PFSK-1 (cell line): Measurements from ENCODE around the gene MMEL1.

ENCODE experiments used
- FOXP2 ChIP-seq: optimal IDR thresholded peaks from 2 replicates; pipeline ENCODE3; 2011; ENCODE audit warnings: borderline replicate concordance, control low read depth, inconsistent platforms; ENCODE audit not compliant: insufficient read depth; ENCODE audit errors: extremely low read length, extremely low read depth
- POLR2AphosphoS5 ChIP-seq: IDR thresholded peaks from 2 replicates; pipeline ENCODE4 v1.6.1; 2012; ENCODE audit warnings: low read depth, mild to moderate bottlenecking, control low read depth, low read length, moderate library complexity
- SIN3A ChIP-seq: IDR thresholded peaks from 2 replicates; pipeline ENCODE4 v1.6.1; 2012; ENCODE audit warnings: mild to moderate bottlenecking, low read length, moderate library complexity, borderline replicate concordance; ENCODE audit not compliant: insufficient read depth
- TAF1 ChIP-seq: IDR thresholded peaks from 2 replicates; pipeline ENCODE4 v1.6.1; 2012; ENCODE audit warnings: low read length, control low read depth, borderline replicate concordance; ENCODE audit not compliant: insufficient read depth
- TF ChIP-seq, protein P1 (sequence below), 2 experiments: IDR thresholded peaks; 2 replicates each; pipeline versions ENCODE4 v1.6.1 to v1.8.0; 2011 to 2012; ENCODE audit warnings: low read depth in 2 of 2, low read length in 2 of 2, control low read depth in 1 of 2, inconsistent platforms in 1 of 2, mild to moderate bottlenecking in 1 of 2, moderate library complexity in 1 of 2; ENCODE audit not compliant: insufficient read depth in 1 of 2

Gene MMEL1

DNA sequence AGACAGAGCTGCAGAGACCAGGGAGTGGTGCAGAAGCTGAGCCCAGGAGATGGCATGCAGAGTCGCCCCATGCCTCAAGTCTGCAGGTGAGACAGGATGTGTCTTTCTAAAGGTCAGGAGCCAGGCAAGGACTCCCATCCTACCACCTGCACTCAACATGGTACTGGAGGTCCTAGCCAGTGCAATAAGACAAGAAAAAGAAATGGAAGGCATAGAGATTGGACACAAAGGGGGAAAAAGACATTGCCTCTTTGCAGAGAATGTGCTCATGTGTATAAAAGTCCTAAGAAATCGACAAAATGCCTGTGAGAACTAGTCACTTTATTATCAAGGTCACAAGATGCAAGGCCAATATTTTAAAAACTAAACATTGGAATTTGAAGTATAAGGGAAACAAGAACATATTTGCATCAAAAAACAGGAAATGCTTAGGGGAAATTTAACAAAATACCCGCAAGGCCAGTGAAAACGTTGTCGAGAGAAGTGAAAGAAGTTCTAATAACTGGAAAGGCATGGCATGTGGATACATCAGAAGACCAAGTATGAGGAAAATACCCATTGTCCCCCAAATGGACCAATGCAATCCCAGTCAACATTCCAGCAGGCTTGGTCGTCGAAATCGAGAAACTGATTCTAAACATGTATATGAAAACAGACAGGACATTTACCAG lies 59.4 kb downstream of the MMEL1 start:
- TF ChIP-seq TAF1 (no peak), FOXP2 (no peak), SIN3A (no peak), POLR2AphosphoS5 (no peak)
- TF ChIP-seq, protein P1, sequence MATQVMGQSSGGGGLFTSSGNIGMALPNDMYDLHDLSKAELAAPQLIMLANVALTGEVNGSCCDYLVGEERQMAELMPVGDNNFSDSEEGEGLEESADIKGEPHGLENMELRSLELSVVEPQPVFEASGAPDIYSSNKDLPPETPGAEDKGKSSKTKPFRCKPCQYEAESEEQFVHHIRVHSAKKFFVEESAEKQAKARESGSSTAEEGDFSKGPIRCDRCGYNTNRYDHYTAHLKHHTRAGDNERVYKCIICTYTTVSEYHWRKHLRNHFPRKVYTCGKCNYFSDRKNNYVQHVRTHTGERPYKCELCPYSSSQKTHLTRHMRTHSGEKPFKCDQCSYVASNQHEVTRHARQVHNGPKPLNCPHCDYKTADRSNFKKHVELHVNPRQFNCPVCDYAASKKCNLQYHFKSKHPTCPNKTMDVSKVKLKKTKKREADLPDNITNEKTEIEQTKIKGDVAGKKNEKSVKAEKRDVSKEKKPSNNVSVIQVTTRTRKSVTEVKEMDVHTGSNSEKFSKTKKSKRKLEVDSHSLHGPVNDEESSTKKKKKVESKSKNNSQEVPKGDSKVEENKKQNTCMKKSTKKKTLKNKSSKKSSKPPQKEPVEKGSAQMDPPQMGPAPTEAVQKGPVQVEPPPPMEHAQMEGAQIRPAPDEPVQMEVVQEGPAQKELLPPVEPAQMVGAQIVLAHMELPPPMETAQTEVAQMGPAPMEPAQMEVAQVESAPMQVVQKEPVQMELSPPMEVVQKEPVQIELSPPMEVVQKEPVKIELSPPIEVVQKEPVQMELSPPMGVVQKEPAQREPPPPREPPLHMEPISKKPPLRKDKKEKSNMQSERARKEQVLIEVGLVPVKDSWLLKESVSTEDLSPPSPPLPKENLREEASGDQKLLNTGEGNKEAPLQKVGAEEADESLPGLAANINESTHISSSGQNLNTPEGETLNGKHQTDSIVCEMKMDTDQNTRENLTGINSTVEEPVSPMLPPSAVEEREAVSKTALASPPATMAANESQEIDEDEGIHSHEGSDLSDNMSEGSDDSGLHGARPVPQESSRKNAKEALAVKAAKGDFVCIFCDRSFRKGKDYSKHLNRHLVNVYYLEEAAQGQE (IDR thresholded peaks at IDR 0.05; ENCODE audit: insufficient read depth in 1 of 2, low read depth in 2 of 2, low read length in 2 of 2) = no peak

DNA sequence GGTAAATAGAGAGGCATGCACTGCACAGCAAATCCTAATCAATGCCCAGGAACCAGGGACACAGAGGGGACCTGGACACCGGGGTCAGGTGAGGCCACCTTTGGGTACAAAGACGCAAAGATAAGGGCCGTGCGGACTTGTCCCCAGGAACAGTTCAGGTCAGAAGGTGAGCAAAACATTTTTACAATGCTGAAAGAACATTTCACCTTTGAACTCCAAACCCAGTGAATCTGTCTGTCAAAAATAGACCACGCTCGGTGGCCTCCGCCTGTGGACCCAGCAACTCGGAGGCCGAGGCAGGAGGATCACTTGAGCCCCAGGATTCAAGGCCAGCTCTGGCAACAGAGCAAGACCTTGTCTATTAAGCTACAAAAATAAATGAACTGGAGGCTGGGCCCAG lies 61.5 kb downstream of the MMEL1 start:
- TF ChIP-seq SIN3A (no peak), FOXP2 (no peak), POLR2AphosphoS5 (no peak), TAF1 (no peak)
- TF ChIP-seq, protein P1 (IDR thresholded peaks at IDR 0.05; ENCODE audit: insufficient read depth in 1 of 2, low read depth in 2 of 2, low read length in 2 of 2) = no peak

DNA sequence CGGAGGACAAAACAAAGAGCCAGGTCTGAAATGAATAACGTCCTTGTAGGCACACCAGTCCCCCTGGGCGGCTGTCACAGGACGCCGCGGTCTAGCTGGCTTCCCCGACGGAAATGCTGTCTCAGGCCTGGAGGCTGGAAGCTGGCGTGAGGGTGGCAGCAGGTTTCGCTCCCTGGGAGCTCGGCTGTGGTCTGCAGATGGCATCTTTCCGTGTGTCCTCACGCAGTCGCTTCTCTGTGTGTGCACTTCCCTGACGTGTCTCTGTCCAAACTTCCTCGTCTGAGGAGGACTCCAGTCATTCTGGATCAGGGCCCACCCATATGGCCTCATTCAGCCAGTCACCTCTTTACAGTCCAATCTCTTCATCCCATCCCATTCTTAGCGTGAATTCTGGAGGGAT lies 62.5 kb downstream of the MMEL1 start:
- TF ChIP-seq FOXP2 (no peak), SIN3A (no peak), POLR2AphosphoS5 (no peak), TAF1 (no peak)
- TF ChIP-seq, protein P1 (IDR thresholded peaks at IDR 0.05; ENCODE audit: insufficient read depth in 1 of 2, low read depth in 2 of 2, low read length in 2 of 2) = no peak

DNA sequence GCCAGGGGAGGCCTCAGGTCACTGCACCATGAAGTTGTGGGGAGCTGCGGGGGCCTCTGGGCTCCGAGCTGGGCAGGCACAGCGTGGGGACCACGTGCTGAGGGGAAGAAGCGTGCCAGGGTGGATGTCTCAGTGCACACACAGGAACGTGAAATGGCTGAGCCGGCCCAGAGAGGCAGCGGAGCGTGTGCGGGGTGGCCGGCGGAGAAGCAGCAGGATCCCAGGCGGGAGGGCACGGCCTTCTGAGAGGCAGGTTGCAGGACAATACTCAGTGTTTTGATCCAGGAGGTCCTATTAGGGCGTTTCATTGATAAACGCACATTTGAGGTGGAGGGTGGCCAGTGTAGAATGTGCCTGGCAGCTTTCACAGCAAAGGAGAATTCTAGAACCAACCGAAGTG lies 63.8 kb downstream of the MMEL1 start:
- TF ChIP-seq SIN3A (no peak), FOXP2 (no peak), TAF1 (no peak), POLR2AphosphoS5 (no peak)
- TF ChIP-seq, protein P1 (IDR thresholded peaks at IDR 0.05; ENCODE audit: insufficient read depth in 1 of 2, low read depth in 2 of 2, low read length in 2 of 2) = no peak
